Hepatocyte (in vitro differentiated cells): ENCODE results near the gene DAP3.

Experiments used
- EZH2 ChIP-seq: fragments of 200-600 bp; sonication (generic); IDR thresholded peaks from 2 replicates; pipeline ENCODE4 v1.6.1; 2016; ENCODE audit warnings: antibody characterized with exemption, mild to moderate bottlenecking, borderline replicate concordance
- EZH2phosphoT487 ChIP-seq: fragments of 200-600 bp; sonication (generic); IDR thresholded peaks from one replicate; pipeline ENCODE4 v1.6.1; 2018; ENCODE audit warnings: antibody characterized with exemption, mild to moderate bottlenecking, low read depth, moderate library complexity; ENCODE audit not compliant: unreplicated experiment, severe bottlenecking

DNA sequence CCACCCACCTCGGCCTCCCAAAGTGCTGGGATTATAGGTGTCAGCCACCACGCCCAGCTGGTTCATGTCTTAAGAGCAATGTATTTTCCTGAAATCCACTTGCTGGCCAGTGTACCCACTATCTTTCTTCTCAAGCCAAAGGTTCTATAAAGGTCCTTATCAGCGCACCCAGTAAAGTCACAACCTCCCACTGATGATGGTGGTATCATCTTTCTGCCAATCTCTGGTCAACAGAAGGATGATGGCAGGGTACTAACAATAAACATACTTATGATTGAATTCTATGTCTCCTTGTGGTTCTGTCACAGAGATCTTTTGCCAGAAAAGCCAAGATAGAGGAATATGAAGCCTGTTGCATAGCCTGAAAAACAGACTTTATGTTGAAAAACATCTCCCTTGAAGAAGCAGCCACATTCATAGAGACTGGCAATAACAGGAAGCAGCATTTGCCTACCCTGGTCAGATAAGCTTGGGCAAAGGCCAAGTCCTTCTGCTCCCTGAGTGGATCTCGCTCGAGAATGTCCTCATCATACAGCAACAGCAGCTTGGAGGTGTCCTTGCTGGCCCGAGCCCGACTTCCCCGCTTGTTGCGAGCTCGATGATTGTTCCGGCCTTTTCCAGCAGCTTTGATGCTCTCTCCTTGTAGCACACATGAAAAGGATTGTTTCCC, 73.0 kb downstream of the DAP3 start:
- TF ChIP-seq EZH2 = no peak
- TF ChIP-seq EZH2phosphoT487 = no peak
